PC-9 (cell line): ENCODE measurements around the gene SCARF2.

Experiments
- CTCF ChIP-seq: fragments of 200-600 bp; sonication (generic); conservative IDR thresholded peaks from 2 replicates; pipeline ENCODE4 v1.6.1; 2017; ENCODE audit warnings: mixed run types, antibody characterized with exemption, mild to moderate bottlenecking, moderate library complexity
- EZH2 ChIP-seq: fragments of 200-600 bp; sonication (generic); IDR thresholded peaks from 2 replicates; pipeline ENCODE4 v1.8.0; 2017; ENCODE audit warnings: antibody characterized with exemption, low read depth

- no peak for TF ChIP-seq CTCF
- TF ChIP-seq EZH2, result no peak
These were observed 31.5 kb downstream of the SCARF2 start for GRCh38 chr22:20405931-20406685.
